ENCODE results near the gene SYK.

- no peak for TF ChIP-seq L3MBTL2 (conservative IDR thresholded peaks at IDR 0.05)
- no peak for TF ChIP-seq SUZ12 (IDR thresholded peaks at IDR 0.05)
- TF ChIP-seq ZNF384 (IDR thresholded peaks at IDR 0.05), result no peak
- TF ChIP-seq ARNT (IDR thresholded peaks at IDR 0.05), result no peak
- TF ChIP-seq ELF4 (IDR thresholded peaks at IDR 0.05), result no peak
- TF ChIP-seq FOXK2 (IDR thresholded peaks at IDR 0.05), result no peak
- TF ChIP-seq LEF1 (IDR thresholded peaks at IDR 0.05; ENCODE audit: borderline replicate concordance), result no peak
These were observed 18.1 kb upstream of the SYK start for GRCh38 chr9:90783552-90783951.

All from HEK293T (cell line).